Nephron (organoid): Measurements from ENCODE around the gene PRKRA.
A peak's percentile ranks its signal among the peaks of the same experiment; 100 is the strongest.
"Not testable (repeated sequence)": the region's sequence is repeated elsewhere in the genome, so short reads cannot be mapped to it uniquely, and the experiment has no call there.

ENCODE experiments used
- H3K27ac Mint-ChIP-seq, 3 experiments: 2 replicates each; pipeline ENCODE4 v1.8.0; 2020; ENCODE audit warnings: mixed read lengths in 3 of 3, mild to moderate bottlenecking in 2 of 3, moderate library complexity in 1 of 3
- H3K27me3 Mint-ChIP-seq: 2 replicates; pipeline ENCODE4 v1.8.0; 2021; ENCODE audit warnings: low read depth, mild to moderate bottlenecking, moderate library complexity, mixed read lengths
- H3K36me3 Mint-ChIP-seq: 2 replicates; pipeline ENCODE4 v1.8.0; 2020; ENCODE audit warnings: low read depth, mixed read lengths
- H3K4me1 Mint-ChIP-seq: 2 replicates; pipeline ENCODE4 v1.8.0; 2020; ENCODE audit warnings: mixed read lengths
- H3K4me3 Mint-ChIP-seq, 3 experiments: 2 replicates each; pipeline ENCODE4 v1.8.0; 2020; ENCODE audit warnings: mild to moderate bottlenecking in 3 of 3, mixed read lengths in 3 of 3, moderate library complexity in 2 of 3
- H3K9me3 Mint-ChIP-seq: 2 replicates; pipeline ENCODE4 v1.8.0; 2020; ENCODE audit warnings: mixed read lengths
- TF ChIP-seq, protein P1 (sequence below), 3 experiments: fragments of 200-600 bp; sonication (generic); IDR thresholded peaks; one replicate each; pipeline ENCODE4 v1.5.0; 2021; ENCODE audit warnings: antibody characterized with exemption in 3 of 3; ENCODE audit not compliant: unreplicated experiment in 3 of 3

Gene PRKRA

DNA sequence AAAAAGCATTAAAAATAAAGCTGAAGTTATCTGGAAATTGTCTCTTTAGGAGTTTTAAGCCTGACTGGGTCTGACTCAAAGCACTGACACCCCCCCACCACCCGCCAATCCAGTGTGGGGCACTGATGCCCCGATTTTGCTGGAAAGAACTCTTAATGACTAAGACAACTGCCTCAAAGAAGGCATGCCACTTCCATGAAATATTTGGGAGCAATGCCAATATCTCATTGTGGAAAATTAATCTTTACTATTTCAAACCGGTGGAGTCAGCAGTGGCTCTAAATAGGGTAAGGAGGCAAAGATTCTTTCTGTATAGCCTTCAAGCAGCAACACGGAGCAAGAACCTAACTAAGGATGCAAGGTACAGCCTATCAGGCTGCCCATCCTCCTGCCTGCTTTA lies 23.0 kb upstream of the PRKRA start:
- no peak overlapping the region for H3K27ac Mint-ChIP-seq
- peak overlapping the region in 1 of 3 experiments; percentile 32 for H3K4me3 Mint-ChIP-seq
- H3K9me3 Mint-ChIP-seq: no peaks in the 10 kb centered on the region
- TF ChIP-seq, protein P1, sequence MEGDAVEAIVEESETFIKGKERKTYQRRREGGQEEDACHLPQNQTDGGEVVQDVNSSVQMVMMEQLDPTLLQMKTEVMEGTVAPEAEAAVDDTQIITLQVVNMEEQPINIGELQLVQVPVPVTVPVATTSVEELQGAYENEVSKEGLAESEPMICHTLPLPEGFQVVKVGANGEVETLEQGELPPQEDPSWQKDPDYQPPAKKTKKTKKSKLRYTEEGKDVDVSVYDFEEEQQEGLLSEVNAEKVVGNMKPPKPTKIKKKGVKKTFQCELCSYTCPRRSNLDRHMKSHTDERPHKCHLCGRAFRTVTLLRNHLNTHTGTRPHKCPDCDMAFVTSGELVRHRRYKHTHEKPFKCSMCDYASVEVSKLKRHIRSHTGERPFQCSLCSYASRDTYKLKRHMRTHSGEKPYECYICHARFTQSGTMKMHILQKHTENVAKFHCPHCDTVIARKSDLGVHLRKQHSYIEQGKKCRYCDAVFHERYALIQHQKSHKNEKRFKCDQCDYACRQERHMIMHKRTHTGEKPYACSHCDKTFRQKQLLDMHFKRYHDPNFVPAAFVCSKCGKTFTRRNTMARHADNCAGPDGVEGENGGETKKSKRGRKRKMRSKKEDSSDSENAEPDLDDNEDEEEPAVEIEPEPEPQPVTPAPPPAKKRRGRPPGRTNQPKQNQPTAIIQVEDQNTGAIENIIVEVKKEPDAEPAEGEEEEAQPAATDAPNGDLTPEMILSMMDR (IDR thresholded peaks at IDR 0.05; ENCODE audit: unreplicated experiment in 3 of 3): no peak
- peaks cover 37% of the 10 kb centered on the region for H3K4me1 Mint-ChIP-seq
- H3K27me3 Mint-ChIP-seq: no peaks in the 10 kb centered on the region
- peaks cover 12% of the 10 kb centered on the region for H3K36me3 Mint-ChIP-seq

DNA sequence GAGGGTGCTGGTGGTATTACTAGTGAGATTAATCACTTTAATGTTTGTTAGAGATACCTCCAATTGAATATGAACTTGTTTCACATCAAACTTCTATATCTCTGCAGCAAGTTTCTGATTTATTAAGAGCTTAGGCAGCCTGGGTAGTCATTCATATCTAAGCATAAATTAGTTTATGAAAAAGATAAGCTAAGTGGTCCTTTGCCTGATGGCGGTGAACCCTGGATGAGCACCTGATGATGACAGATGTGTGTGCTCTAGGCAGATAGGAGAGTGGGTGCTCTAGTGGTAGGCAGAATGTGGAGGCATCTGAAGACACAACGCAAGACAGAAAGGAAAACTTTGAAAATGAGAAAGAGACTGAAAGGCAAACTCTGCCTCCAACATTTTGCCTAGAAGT lies 22.4 kb upstream of the PRKRA start:
- Mint-ChIP-seq H3K27ac (peak overlapping the region in 1 of 3 experiments; percentile 8), H3K4me3 (peak overlapping the region in 1 of 3 experiments; percentile 14), H3K27me3 (no peaks in the 10 kb centered on the region), H3K9me3 (no peaks in the 10 kb centered on the region), H3K36me3 (peaks cover 14% of the 10 kb centered on the region), H3K4me1 (peaks cover 33% of the 10 kb centered on the region)
- TF ChIP-seq, protein P1 (IDR thresholded peaks at IDR 0.05; ENCODE audit: unreplicated experiment in 3 of 3): no peak

DNA sequence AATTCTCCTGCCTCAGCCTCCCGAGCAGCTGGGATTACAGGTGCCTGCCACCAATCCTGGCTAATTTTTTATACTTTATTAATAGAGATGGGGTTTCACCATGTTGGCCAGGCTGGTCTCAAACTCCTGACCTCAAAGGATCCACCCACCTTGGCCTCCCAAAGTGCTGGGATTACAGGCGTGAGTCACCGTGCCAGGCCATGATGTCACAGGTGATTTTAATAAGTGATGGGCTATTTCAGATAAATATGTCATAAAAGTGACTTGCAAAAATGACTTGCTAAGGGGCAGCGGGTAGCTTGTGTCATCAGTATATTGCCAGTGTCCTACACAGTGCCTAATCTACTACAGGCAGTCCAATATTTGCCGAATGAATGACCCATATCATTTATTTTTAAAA lies 20.3 kb upstream of the PRKRA start:
- not testable (repeated sequence) for H3K27me3 Mint-ChIP-seq, H3K9me3 Mint-ChIP-seq, H3K27ac Mint-ChIP-seq, H3K4me3 Mint-ChIP-seq
- peaks cover 20% of the 10 kb centered on the region for H3K4me1 Mint-ChIP-seq
- peaks cover 27% of the 10 kb centered on the region for H3K36me3 Mint-ChIP-seq

DNA sequence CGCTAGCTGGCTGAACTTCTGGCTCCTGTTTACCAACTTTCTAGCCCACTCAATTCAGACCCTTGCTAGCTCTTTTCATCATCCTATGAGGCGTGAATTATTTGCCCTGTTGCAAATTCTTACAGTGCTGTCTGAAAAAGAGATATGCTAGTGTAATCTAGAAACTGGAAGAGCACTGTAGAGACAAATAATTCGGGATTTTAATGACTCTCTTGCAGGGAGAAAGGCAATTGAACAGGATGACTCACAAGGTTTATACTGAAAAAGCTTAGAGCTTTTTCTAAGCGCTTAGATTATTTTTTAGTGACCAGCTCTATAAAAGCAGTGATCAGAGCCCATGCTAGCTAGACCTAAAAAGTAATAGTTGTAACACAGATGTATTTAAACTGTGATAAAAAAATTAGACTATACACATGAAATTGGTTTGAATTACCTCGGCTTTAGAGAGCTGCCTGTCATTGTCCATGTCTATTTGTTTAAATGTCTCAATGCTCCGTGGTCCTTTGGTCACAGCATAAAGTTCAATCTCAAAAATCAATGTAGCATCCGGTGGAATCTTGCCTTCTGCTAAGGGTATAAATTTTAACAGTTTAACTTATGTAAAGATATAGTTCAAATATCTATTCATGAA lies 18.4 kb upstream of the PRKRA start:
- Mint-ChIP-seq H3K4me3 (no peak overlapping the region), H3K27me3 (no peaks in the 10 kb centered on the region)

DNA sequence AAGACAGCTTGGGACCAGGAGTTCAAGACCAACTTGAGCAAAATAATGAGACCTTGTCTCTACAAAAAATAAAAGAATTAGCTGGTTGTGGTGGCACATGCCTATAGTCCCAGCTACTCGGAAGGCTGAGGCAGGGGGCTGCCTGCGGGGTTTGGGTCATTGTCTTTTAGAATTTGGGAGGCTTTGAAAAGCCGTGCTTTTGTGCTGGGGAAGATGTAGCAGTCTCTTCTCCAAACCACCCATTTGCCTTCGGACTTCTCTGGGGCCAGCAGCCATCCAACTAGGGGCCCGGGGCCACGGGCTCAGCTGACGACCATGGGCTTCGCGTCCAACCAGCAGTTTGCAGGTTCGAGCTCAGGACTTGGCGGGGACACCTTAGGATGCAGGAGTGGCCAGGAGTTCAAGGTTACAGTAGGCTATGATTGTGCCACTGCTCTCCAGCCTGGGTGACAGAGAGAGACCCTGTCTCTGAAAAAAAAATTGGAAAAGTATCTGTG lies 6.5 kb upstream of the PRKRA start:
- Mint-ChIP-seq H3K4me1 (peaks cover 1% of the 10 kb centered on the region), H3K4me3 (no peak overlapping the region), H3K27ac (no peak overlapping the region), H3K36me3 (no peaks in the 10 kb centered on the region), H3K27me3 (no peaks in the 10 kb centered on the region), H3K9me3 (no peaks in the 10 kb centered on the region)
- TF ChIP-seq, protein P1 (IDR thresholded peaks at IDR 0.05; ENCODE audit: unreplicated experiment in 3 of 3): no peak

More for the DNA sequence above, 18.4 kb upstream of the PRKRA start:
- Mint-ChIP-seq H3K36me3 (peaks cover 28% of the 10 kb centered on the region), H3K4me1 (peaks cover 12% of the 10 kb centered on the region), H3K9me3 (no peaks in the 10 kb centered on the region), H3K27ac (no peak overlapping the region)
- TF ChIP-seq, protein P1 (IDR thresholded peaks at IDR 0.05; ENCODE audit: unreplicated experiment in 3 of 3): no peak

DNA sequence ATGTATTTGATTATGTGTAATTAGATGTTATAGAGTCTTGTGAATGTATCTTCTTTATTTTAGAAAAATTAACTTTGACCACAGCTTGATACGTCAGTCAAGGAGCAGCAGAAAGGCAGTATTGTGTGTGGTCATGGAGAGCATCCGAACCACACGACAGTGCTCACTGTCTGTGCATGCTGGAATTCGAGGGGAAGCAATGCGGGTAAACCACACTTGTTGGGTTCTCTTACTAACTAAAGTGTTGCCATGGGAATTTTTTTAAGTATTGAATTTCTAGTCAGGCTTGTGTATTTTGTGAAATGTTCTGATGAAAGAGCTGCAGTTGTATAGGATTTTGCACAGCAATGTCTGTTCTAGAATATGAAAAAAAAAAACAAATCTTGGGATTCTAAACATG lies 5.0 kb upstream of the PRKRA start:
- TF ChIP-seq, protein P1 (IDR thresholded peaks at IDR 0.05; ENCODE audit: unreplicated experiment in 3 of 3): no peak

More for the DNA sequence above, 5.0 kb upstream of the PRKRA start:
- no peaks in the 10 kb centered on the region for H3K9me3 Mint-ChIP-seq
- peaks cover 13% of the 10 kb centered on the region for H3K4me1 Mint-ChIP-seq
- no peak overlapping the region for H3K4me3 Mint-ChIP-seq
- no peaks in the 10 kb centered on the region for H3K27me3 Mint-ChIP-seq
- H3K27ac Mint-ChIP-seq: no peak overlapping the region
- no peaks in the 10 kb centered on the region for H3K36me3 Mint-ChIP-seq
